Upper lobe of left lung (tissue), 4 donors: ENCODE data around the gene SCN8A.

Experiments
- CTCF ChIP-seq, 6 experiments: fragments of 450-650 bp in 4 of 6; fragments of 200-600 bp in 2 of 6; sonication (generic) in 2 of 6; IDR thresholded peaks; one replicate each; pipeline ENCODE4 v1.5.1; 2016 to 2019; ENCODE audit warnings: antibody characterized with exemption in 6 of 6
- EP300 ChIP-seq, 4 donors: sonication (generic); formaldehyde crosslinking; IDR thresholded peaks; one replicate each; pipeline ENCODE4 v1.5.1; 2017; ENCODE audit warnings: antibody characterized with exemption in 4 of 4, control low read depth in 2 of 4

DNA sequence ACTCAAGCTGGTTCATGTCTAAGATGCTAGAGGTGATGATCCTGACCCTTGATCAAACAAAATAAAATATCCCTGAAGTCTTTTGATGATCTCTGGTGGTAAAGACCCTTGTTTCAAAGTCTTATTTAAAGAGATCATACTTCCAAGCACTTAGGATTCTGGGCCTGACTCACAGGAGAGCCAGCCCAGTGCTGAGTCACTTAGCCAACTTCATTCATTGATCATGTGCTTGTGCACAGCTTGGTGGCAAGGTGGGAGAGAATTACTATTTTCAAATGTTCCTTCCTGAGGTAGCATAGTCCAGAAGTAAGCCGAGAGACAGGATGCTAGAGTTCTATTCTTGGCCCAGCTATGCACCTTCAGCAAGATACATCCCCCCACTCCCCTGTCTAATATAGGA is 40.6 kb downstream of the SCN8A start:
- TF ChIP-seq CTCF (IDR thresholded peaks at IDR 0.05), result no peak
- TF ChIP-seq EP300 (IDR thresholded peaks at IDR 0.05), result no peak
